ENCODE data around the gene PCSK4. TPM values are rescaled to one million over a fixed set of nuclear protein-coding genes. Genes with fewer than 3 reads are reported as not detected.
"Not testable (repeated sequence)": the region's sequence is repeated elsewhere in the genome, so short reads cannot be mapped to it uniquely, and the experiment has no call there.

Gene PCSK4
- total RNA-seq, 1 donor from 2014 or later: 12.4 TPM

GRCh38 chr19:1532003-1532402 is 41.9 kb upstream of the PCSK4 start:
- no peaks in the 10 kb centered on the region for H3K9me3 Mint-ChIP-seq
- DNase-seq (ENCODE audit: extremely low spot score, unreplicated experiment): no peak
- TF ChIP-seq, protein P1, sequence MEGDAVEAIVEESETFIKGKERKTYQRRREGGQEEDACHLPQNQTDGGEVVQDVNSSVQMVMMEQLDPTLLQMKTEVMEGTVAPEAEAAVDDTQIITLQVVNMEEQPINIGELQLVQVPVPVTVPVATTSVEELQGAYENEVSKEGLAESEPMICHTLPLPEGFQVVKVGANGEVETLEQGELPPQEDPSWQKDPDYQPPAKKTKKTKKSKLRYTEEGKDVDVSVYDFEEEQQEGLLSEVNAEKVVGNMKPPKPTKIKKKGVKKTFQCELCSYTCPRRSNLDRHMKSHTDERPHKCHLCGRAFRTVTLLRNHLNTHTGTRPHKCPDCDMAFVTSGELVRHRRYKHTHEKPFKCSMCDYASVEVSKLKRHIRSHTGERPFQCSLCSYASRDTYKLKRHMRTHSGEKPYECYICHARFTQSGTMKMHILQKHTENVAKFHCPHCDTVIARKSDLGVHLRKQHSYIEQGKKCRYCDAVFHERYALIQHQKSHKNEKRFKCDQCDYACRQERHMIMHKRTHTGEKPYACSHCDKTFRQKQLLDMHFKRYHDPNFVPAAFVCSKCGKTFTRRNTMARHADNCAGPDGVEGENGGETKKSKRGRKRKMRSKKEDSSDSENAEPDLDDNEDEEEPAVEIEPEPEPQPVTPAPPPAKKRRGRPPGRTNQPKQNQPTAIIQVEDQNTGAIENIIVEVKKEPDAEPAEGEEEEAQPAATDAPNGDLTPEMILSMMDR (conservative IDR thresholded peaks at IDR 0.05): no peak
- no peaks in the 10 kb centered on the region for H3K4me1 Mint-ChIP-seq (ENCODE audit: unreplicated experiment)
- H3K27me3 Mint-ChIP-seq: peaks cover 18% of the 10 kb centered on the region
- no peaks in the 10 kb centered on the region for H3K36me3 Mint-ChIP-seq
- H3K4me3 Mint-ChIP-seq: no peak overlapping the region
- no peak overlapping the region for H3K27ac Mint-ChIP-seq

GRCh38 chr19:1531587-1531986 is 41.4 kb upstream of the PCSK4 start:
- DNase-seq (ENCODE audit: extremely low spot score, unreplicated experiment): no peak
- Mint-ChIP-seq H3K4me1 (ENCODE audit: unreplicated experiment) (no peaks in the 10 kb centered on the region), H3K27ac (no peak overlapping the region), H3K9me3 (no peaks in the 10 kb centered on the region), H3K36me3 (no peaks in the 10 kb centered on the region), H3K4me3 (no peak overlapping the region), H3K27me3 (peaks cover 20% of the 10 kb centered on the region)
- TF ChIP-seq, protein P1 (conservative IDR thresholded peaks at IDR 0.05): no peak

- H3K4me1 Mint-ChIP-seq (ENCODE audit: unreplicated experiment); H3K9me3 Mint-ChIP-seq; H3K27ac Mint-ChIP-seq; H3K4me3 Mint-ChIP-seq; DNase-seq (ENCODE audit: extremely low spot score, unreplicated experiment); H3K36me3 Mint-ChIP-seq: not testable (repeated sequence)
- peaks cover 27% of the 10 kb centered on the region for H3K27me3 Mint-ChIP-seq
Measured at GRCh38 chr19:1530856-1531255, 40.7 kb upstream of the PCSK4 start.

- Mint-ChIP-seq H3K36me3 (no peaks in the 10 kb centered on the region), H3K9me3 (no peaks in the 10 kb centered on the region), H3K27ac (no peak overlapping the region), H3K4me3 (no peak overlapping the region), H3K4me1 (ENCODE audit: unreplicated experiment) (no peaks in the 10 kb centered on the region), H3K27me3 (peaks cover 36% of the 10 kb centered on the region)
- no peak for DNase-seq (ENCODE audit: extremely low spot score, unreplicated experiment)
- TF ChIP-seq, protein P1 (conservative IDR thresholded peaks at IDR 0.05): no peak
Measured at GRCh38 chr19:1529430-1529816, 39.3 kb upstream of the PCSK4 start.

- no peak for DNase-seq (ENCODE audit: extremely low spot score, unreplicated experiment)
- no peak overlapping the region for H3K27ac Mint-ChIP-seq
Measured at GRCh38 chr19:1528596-1529429, 38.7 kb upstream of the PCSK4 start.

More at GRCh38 chr19:1528596-1529429, 38.7 kb upstream of the PCSK4 start:
- Mint-ChIP-seq H3K4me1 (ENCODE audit: unreplicated experiment) (no peaks in the 10 kb centered on the region), H3K36me3 (no peaks in the 10 kb centered on the region), H3K9me3 (no peaks in the 10 kb centered on the region), H3K4me3 (no peak overlapping the region), H3K27me3 (peaks cover 38% of the 10 kb centered on the region)
- TF ChIP-seq, protein P1 (conservative IDR thresholded peaks at IDR 0.05): no peak
